Mucosa of descending colon (tissue), 3 donors: ENCODE measurements around the gene PRELP. TPM values are rescaled to one million over a fixed set of nuclear protein-coding genes. Genes with fewer than 3 reads are reported as not detected.

Experiments used
- ATAC-seq: fragments of 200-7000 bp; cut with Tn5 transposase; one replicate; pipeline ENCODE4 v1.9.1; 2020; ENCODE audit warnings: mild to moderate bottlenecking, moderate library complexity
- DNase-seq, 3 donors: peaks; one replicate each; pipeline ENCODE4 v3.0.0-alpha.2; 2020
- H3K36me3 ChIP-seq: fragments of 200-600 bp; one replicate; pipeline ENCODE4 v1.8.0; 2021; ENCODE audit warnings: low read depth, mild to moderate bottlenecking
- H3K4me1 ChIP-seq: fragments of 200-600 bp; one replicate; pipeline ENCODE4 v1.8.0; 2021; ENCODE audit warnings: low read depth, mild to moderate bottlenecking
- H3K4me3 ChIP-seq: fragments of 200-600 bp; one replicate; pipeline ENCODE4 v1.8.0; 2021; ENCODE audit warnings: mild to moderate bottlenecking
- H3K9me3 ChIP-seq: fragments of 200-600 bp; one replicate; pipeline ENCODE4 v1.8.0; 2021; ENCODE audit warnings: mild to moderate bottlenecking
- CTCF ChIP-seq: fragments of 200-600 bp; IDR thresholded peaks from one replicate; pipeline ENCODE4 v1.8.0; 2022; ENCODE audit warnings: antibody characterized with exemption, mild to moderate bottlenecking
- intact Hi-C, 2 donors: fragments of 100-400 bp; cut with DNase I in 1 of 2; cut with micrococcal nuclease in 1 of 2; formaldehyde crosslinking; loops; one replicate each; pipeline versions ENCODE4 v1.11.0 to v1.11.1; 2022; cut with DNase I, micrococcal nuclease
- total RNA-seq, 3 donors: library from RNA; stranded (reverse); fragmentation: NEBNext Ultra II Directional in 2 of 3; extraction: Animal tissue kit (Norgen Biotek cat#: 25700) in 2 of 3; gene quantifications; one replicate each; pipeline versions ENCODE4 v1.2.1 to v1.2.4, GENCODE V29; 2021 to 2023
- donor health status: DM: no; HTN: no; CAD: no; lungs with moderate emphysema.
- donor health status: DM: no; HTN: no; CAD: no.
- donor health status: DM: no; HTN: yes; CAD: no.

PRELP gene
- total RNA-seq, 3 donors from 2014 or later, result 5.5 to 174 (median 5.6) TPM

DNA sequence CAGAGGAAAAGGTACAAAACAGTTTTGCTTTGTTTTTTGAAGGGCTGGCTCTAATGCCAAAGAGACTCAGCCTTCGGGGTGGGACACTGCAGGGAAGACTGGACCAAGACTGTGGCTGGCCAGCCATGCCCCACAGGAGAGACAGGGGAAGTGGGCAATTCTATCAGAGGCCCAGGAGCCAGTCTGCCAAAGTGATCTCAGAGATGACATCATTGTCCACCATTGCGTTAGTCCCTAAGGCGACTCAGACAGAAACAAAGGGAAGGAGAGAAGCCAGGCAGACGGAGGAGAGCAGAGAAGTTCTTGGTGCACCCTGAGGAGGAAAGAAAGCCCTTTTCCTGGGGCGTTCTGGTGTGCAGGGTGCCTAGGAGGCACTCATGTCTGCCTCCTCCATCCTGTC is 44.7 kb downstream of the PRELP start:
- DNase-seq, result no peak
- intact Hi-C loops, result no loop called here
- Histone ChIP-seq H3K4me3 (no peak overlapping the region), H3K4me1 (no peaks in the 10 kb centered on the region), H3K36me3 (no peaks in the 10 kb centered on the region), H3K9me3 (no peaks in the 10 kb centered on the region)
- no peak for TF ChIP-seq CTCF
- no peak for ATAC-seq

GRCh38 chr1:203521074-203521794 is 45.6 kb downstream of the PRELP start:
- no peak overlapping the region for H3K4me3 ChIP-seq
- peak in 2 of 3 donors; percentile 40 to 46 for DNase-seq
- ATAC-seq, result peak; percentile 48

DNA sequence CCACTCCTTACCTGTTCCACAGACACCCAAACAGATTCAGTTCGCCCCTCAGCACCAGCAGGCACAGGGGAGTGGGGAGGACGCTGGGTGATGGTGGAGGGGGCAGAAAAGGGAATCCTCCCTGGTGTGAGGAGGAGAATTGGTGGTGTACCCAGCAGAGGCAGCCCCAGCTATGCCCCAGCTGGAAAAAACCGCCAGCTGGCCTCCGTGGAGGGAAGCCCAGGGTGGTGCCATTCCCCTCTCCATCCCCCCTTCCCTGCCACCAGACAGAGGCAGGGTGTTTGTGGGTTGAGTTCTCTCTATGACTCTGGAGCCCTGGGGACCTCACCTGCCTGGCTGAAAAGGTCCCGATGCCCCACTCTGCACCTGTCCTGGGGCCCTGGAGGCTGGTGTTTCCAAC is 46.2 kb downstream of the PRELP start:
- DNase-seq (no peak), ATAC-seq (no peak)
- H3K4me3 ChIP-seq, result no peak overlapping the region
- no peak for TF ChIP-seq CTCF
- no peaks in the 10 kb centered on the region for H3K4me1 ChIP-seq
- H3K9me3 ChIP-seq, result no peaks in the 10 kb centered on the region
- intact Hi-C loops, result no loop called here
- H3K36me3 ChIP-seq, result no peaks in the 10 kb centered on the region

More at GRCh38 chr1:203521074-203521794, 45.6 kb downstream of the PRELP start:
- Histone ChIP-seq H3K4me1 (no peaks in the 10 kb centered on the region), H3K36me3 (no peaks in the 10 kb centered on the region), H3K9me3 (no peaks in the 10 kb centered on the region)
- intact Hi-C loops, result no loop called here
- TF ChIP-seq CTCF, result no peak

- no peak for ATAC-seq
- TF ChIP-seq CTCF, result no peak
- DNase-seq, result no peak
- no peaks in the 10 kb centered on the region for H3K36me3 ChIP-seq
- H3K4me3 ChIP-seq, result no peak overlapping the region
- intact Hi-C loops, result no loop called here
- no peaks in the 10 kb centered on the region for H3K4me1 ChIP-seq
- no peaks in the 10 kb centered on the region for H3K9me3 ChIP-seq
Measured at GRCh38 chr1:203522237-203522636, 46.6 kb downstream of the PRELP start.

- H3K4me1 ChIP-seq, result no peaks in the 10 kb centered on the region
- TF ChIP-seq CTCF, result no peak
Measured at GRCh38 chr1:203523667-203524066, 48.1 kb downstream of the PRELP start.

DNA sequence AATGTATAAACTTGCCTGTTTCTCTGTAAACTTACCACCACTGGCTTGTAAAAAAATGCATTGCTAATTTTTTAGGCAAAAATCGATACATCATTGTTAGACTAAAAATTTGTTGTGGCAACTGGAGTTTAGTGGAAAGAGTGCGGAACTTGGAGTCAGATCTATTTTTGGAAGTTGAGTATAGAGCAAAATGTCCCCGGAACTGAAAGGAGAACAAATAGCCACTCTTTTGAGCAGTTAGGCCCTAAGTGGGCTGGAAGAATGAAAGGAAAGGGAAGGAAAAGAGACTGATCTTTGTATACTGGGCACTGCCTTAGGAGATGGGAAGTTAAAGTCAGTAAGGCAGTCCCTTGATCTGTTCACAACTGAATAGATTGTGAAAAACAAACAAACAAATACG is 48.5 kb downstream of the PRELP start:
- Histone ChIP-seq H3K9me3 (no peaks in the 10 kb centered on the region), H3K36me3 (no peaks in the 10 kb centered on the region), H3K4me3 (no peak overlapping the region), H3K4me1 (no peaks in the 10 kb centered on the region)
- intact Hi-C loops, result no loop called here
- ATAC-seq, result no peak
- no peak for TF ChIP-seq CTCF
- no peak for DNase-seq

More at GRCh38 chr1:203523667-203524066, 48.1 kb downstream of the PRELP start:
- intact Hi-C loops, result no loop called here
- H3K36me3 ChIP-seq, result no peaks in the 10 kb centered on the region
- H3K4me3 ChIP-seq, result no peak overlapping the region
- DNase-seq (no peak), ATAC-seq (no peak)
- no peaks in the 10 kb centered on the region for H3K9me3 ChIP-seq
